OCI-LY7 (cell line): ENCODE measurements around the gene TRMT10C.
"Not testable (repeated sequence)": the region's sequence is repeated elsewhere in the genome, so short reads cannot be mapped to it uniquely, and the experiment has no call there.

Experiments used
- CTCF ChIP-seq: fragments of 200-600 bp; sonication (generic); conservative IDR thresholded peaks from 2 replicates; pipeline ENCODE4 v1.5.1; 2014; ENCODE audit warnings: mild to moderate bottlenecking, antibody characterized with exemption, low read length, moderate library complexity, mixed read lengths
- EZH2phosphoT487 ChIP-seq: fragments of 200-600 bp; sonication (generic); IDR thresholded peaks from 2 replicates; pipeline ENCODE4 v1.6.1; 2018; ENCODE audit warnings: low read depth, borderline replicate concordance, mild to moderate bottlenecking, mixed run types, antibody characterized with exemption, low read length, moderate library complexity, mixed read lengths

- TF ChIP-seq CTCF, EZH2phosphoT487: not testable (repeated sequence)
Observed at GRCh38 chr3:101536955-101537354, 24.7 kb upstream of the TRMT10C start.
